LNCaP clone FGC (cell line): ENCODE measurements around the gene TNNC1.

Experiments used
- DNase-seq: peaks from one replicate; pipeline ENCODE4 v3.0.0-alpha.2; 2011; ENCODE audit warnings: low read depth
- H3K4me3 ChIP-seq: 2 replicates; pipeline ENCODE4 v1.5.1; 2011; ENCODE audit warnings: mild to moderate bottlenecking, low read depth, low read length, control low read depth
- CTCF ChIP-seq: IDR thresholded peaks from 2 replicates; pipeline ENCODE4 v1.5.1; 2012; ENCODE audit warnings: mild to moderate bottlenecking; ENCODE audit not compliant: control insufficient read depth, insufficient read depth; ENCODE audit errors: extremely low read depth

Gene TNNC1

GRCh38 chr3:52483081-52483480 lies 29.2 kb upstream of the TNNC1 start:
- no peak overlapping the region for H3K4me3 ChIP-seq
- no peak for DNase-seq
- no peak for TF ChIP-seq CTCF

GRCh38 chr3:52481819-52482521 lies 28.1 kb upstream of the TNNC1 start:
- peak; percentile 17; the same call in 1 of the 2 replicates for TF ChIP-seq CTCF
- no peak overlapping the region for H3K4me3 ChIP-seq
- DNase-seq = no peak

GRCh38 chr3:52480768-52481715 lies 27.2 kb upstream of the TNNC1 start:
- TF ChIP-seq CTCF = no peak
- H3K4me3 ChIP-seq = no peak overlapping the region
- DNase-seq = no peak

- no peak overlapping the region for H3K4me3 ChIP-seq
- no peak for DNase-seq
- TF ChIP-seq CTCF = no peak
Measured at GRCh38 chr3:52479877-52480575, 26.2 kb upstream of the TNNC1 start.

GRCh38 chr3:52479037-52479876 lies 25.4 kb upstream of the TNNC1 start:
- H3K4me3 ChIP-seq = no peak overlapping the region
- DNase-seq = no peak
- TF ChIP-seq CTCF = no peak

GRCh38 chr3:52477796-52478095 lies 23.9 kb upstream of the TNNC1 start:
- TF ChIP-seq CTCF = no peak
- DNase-seq = no peak
- no peak overlapping the region for H3K4me3 ChIP-seq
